ENCODE results near the gene DSEL. TPM values are rescaled to one million over a fixed set of nuclear protein-coding genes. Genes with fewer than 3 reads are reported as not detected.

Gene DSEL
- total RNA-seq, 2 donors from 2014 or later, result 4.7 to 6.8 TPM

- Histone ChIP-seq H3K4me3 (no peak overlapping the region), H3K27me3 (no peaks in the 10 kb centered on the region), H3K9me3 (no peaks in the 10 kb centered on the region), H3K36me3 (no peaks in the 10 kb centered on the region), H3K4me1 (no peaks in the 10 kb centered on the region), H3K27ac (no peak overlapping the region)
- TF ChIP-seq CTCF (IDR thresholded peaks at IDR 0.05), result no peak
- no peak for DNase-seq (ENCODE audit: low spot score)
Measured at GRCh38 chr18:67483237-67483636, 33.3 kb downstream of the DSEL start.

DNA sequence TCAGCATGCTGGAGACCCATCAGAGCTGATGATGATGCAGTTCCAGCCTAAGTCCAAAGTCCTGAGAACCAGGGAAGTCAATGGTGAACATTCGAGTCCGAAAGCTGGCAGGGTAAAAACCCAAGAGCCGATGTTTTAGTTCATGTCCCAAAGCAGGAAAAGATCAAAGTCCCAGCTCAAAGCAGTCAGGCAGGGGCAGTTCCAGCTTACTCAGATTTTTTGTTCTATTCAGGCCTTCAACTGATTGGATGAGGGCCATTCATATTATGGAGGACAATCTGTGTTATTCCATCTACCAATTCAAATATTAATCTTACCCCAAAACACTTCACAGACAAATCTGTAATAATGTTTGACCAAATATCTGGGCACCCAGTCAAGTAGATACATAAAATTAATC lies 38.3 kb downstream of the DSEL start:
- Histone ChIP-seq H3K27ac (no peak overlapping the region), H3K27me3 (no peaks in the 10 kb centered on the region), H3K4me3 (no peak overlapping the region), H3K36me3 (no peaks in the 10 kb centered on the region), H3K9me3 (no peaks in the 10 kb centered on the region), H3K4me1 (no peaks in the 10 kb centered on the region)
- DNase-seq (ENCODE audit: low spot score), result no peak
- no peak for TF ChIP-seq CTCF (IDR thresholded peaks at IDR 0.05)

GRCh38 chr18:67477522-67477921 lies 39.0 kb downstream of the DSEL start:
- no peak for TF ChIP-seq CTCF (IDR thresholded peaks at IDR 0.05)
- Histone ChIP-seq H3K27ac (no peak overlapping the region), H3K4me3 (no peak overlapping the region), H3K36me3 (no peaks in the 10 kb centered on the region), H3K27me3 (no peaks in the 10 kb centered on the region), H3K4me1 (no peaks in the 10 kb centered on the region), H3K9me3 (no peaks in the 10 kb centered on the region)
- no peak for DNase-seq (ENCODE audit: low spot score)

DNA sequence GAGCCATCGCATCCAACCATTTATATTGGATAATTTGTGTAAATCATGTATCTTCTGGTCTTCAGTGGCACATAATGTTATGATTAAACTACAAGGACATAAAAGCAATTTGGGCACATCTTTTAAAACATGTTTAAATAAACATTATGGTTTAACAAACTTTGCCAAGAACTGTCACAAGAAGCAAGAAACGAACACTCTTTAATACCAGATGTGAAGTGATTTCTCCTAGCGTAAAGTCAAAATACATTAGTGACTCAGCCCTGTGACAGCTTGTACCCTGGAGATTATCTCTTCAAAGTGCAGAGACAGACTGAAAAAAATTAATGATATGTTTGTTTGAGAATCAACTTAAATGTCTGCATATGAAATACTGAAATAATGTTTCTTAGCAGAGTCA lies 39.9 kb downstream of the DSEL start:
- no peak for TF ChIP-seq CTCF (IDR thresholded peaks at IDR 0.05)
- no peaks in the 10 kb centered on the region for H3K4me1 ChIP-seq
- H3K27ac ChIP-seq, result no peak overlapping the region
- no peaks in the 10 kb centered on the region for H3K27me3 ChIP-seq
- no peak overlapping the region for H3K4me3 ChIP-seq
- DNase-seq (ENCODE audit: low spot score), result no peak
- no peaks in the 10 kb centered on the region for H3K9me3 ChIP-seq
- no peaks in the 10 kb centered on the region for H3K36me3 ChIP-seq

GRCh38 chr18:67475673-67476072 lies 40.8 kb downstream of the DSEL start:
- no peak for TF ChIP-seq CTCF (IDR thresholded peaks at IDR 0.05)
- no peaks in the 10 kb centered on the region for H3K4me1 ChIP-seq
- no peak overlapping the region for H3K27ac ChIP-seq
- no peak for DNase-seq (ENCODE audit: low spot score)
- H3K27me3 ChIP-seq, result no peaks in the 10 kb centered on the region
- H3K9me3 ChIP-seq, result no peaks in the 10 kb centered on the region
- no peak overlapping the region for H3K4me3 ChIP-seq
- H3K36me3 ChIP-seq, result no peaks in the 10 kb centered on the region

GRCh38 chr18:67468038-67468437 lies 48.5 kb downstream of the DSEL start:
- H3K27me3 ChIP-seq, result no peaks in the 10 kb centered on the region

More at GRCh38 chr18:67468038-67468437, 48.5 kb downstream of the DSEL start:
- Histone ChIP-seq H3K36me3 (no peaks in the 10 kb centered on the region), H3K9me3 (no peaks in the 10 kb centered on the region), H3K4me1 (no peaks in the 10 kb centered on the region), H3K27ac (no peak overlapping the region), H3K4me3 (no peak overlapping the region)
- no peak for TF ChIP-seq CTCF (IDR thresholded peaks at IDR 0.05)
- DNase-seq (ENCODE audit: low spot score), result no peak
